Type B pancreatic cell (in vitro differentiated cells): ENCODE data around the gene SSBP3. TPM values are rescaled to one million over a fixed set of nuclear protein-coding genes. Genes with fewer than 3 reads are reported as not detected.

Experiments used
- DNase-seq: peaks from one replicate; pipeline ENCODE4 v3.0.0; 2021; ENCODE audit warnings: mixed read lengths; ENCODE audit not compliant: unreplicated experiment; ENCODE audit errors: extremely low spot score
- H3K27ac Mint-ChIP-seq: 2 replicates; pipeline ENCODE4 v1.8.0; 2021; ENCODE audit warnings: mild to moderate bottlenecking, mixed read lengths
- H3K27me3 Mint-ChIP-seq: 2 replicates; pipeline ENCODE4 v1.8.0; 2021; ENCODE audit warnings: mixed read lengths
- H3K36me3 Mint-ChIP-seq: 2 replicates; pipeline ENCODE4 v1.8.0; 2021; ENCODE audit warnings: mixed read lengths
- H3K4me1 Mint-ChIP-seq: one replicate; pipeline ENCODE4 v1.8.0; 2021; ENCODE audit warnings: mixed read lengths; ENCODE audit not compliant: unreplicated experiment
- H3K4me3 Mint-ChIP-seq: 2 replicates; pipeline ENCODE4 v1.8.0; 2021; ENCODE audit warnings: mild to moderate bottlenecking, mixed read lengths
- H3K9me3 Mint-ChIP-seq: 2 replicates; pipeline ENCODE4 v1.8.0; 2021; ENCODE audit warnings: mixed read lengths
- total RNA-seq: library from RNA; stranded (reverse); gene quantifications from 2 replicates; pipeline ENCODE4 v1.2.1, GENCODE V29; 2021; ENCODE audit warnings: low replicate concordance
- TF ChIP-seq, protein P1 (sequence below): fragments of 200-600 bp; sonication (generic); conservative IDR thresholded peaks from 2 replicates; pipeline ENCODE4 v1.5.0; 2021; ENCODE audit warnings: antibody characterized with exemption, mild to moderate bottlenecking

Gene SSBP3
- total RNA-seq, 1 donor from 2014 or later: 129 TPM

DNA sequence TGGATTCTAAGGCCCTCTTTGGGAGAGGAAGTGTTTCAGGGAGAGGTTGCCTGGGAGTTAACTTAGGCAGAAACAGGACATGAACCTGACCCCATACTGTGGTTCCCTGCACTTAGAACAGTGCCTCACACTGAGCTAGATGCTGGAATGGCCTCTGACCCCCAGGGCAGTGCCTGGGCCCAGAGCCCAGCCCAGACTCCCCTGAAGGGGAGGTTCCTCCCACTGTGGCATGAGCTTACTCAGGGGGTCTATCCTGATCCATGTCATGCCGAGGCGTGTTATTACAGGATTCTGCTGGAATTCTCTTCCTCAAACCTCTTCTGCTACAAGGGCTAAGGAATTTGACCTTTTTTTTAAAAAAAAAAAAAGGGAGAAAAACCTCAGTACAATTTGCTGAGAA lies 134.1 kb downstream of the SSBP3 start:
- no peak for DNase-seq
- no peaks in the 10 kb centered on the region for H3K27me3 Mint-ChIP-seq
- no peak overlapping the region for H3K4me3 Mint-ChIP-seq
- TF ChIP-seq, protein P1, sequence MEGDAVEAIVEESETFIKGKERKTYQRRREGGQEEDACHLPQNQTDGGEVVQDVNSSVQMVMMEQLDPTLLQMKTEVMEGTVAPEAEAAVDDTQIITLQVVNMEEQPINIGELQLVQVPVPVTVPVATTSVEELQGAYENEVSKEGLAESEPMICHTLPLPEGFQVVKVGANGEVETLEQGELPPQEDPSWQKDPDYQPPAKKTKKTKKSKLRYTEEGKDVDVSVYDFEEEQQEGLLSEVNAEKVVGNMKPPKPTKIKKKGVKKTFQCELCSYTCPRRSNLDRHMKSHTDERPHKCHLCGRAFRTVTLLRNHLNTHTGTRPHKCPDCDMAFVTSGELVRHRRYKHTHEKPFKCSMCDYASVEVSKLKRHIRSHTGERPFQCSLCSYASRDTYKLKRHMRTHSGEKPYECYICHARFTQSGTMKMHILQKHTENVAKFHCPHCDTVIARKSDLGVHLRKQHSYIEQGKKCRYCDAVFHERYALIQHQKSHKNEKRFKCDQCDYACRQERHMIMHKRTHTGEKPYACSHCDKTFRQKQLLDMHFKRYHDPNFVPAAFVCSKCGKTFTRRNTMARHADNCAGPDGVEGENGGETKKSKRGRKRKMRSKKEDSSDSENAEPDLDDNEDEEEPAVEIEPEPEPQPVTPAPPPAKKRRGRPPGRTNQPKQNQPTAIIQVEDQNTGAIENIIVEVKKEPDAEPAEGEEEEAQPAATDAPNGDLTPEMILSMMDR: no peak
- H3K9me3 Mint-ChIP-seq: no peaks in the 10 kb centered on the region
- peak overlapping the region; percentile 91 for H3K27ac Mint-ChIP-seq
- peaks cover 56% of the 10 kb centered on the region for H3K4me1 Mint-ChIP-seq
- peaks cover 5% of the 10 kb centered on the region for H3K36me3 Mint-ChIP-seq

DNA sequence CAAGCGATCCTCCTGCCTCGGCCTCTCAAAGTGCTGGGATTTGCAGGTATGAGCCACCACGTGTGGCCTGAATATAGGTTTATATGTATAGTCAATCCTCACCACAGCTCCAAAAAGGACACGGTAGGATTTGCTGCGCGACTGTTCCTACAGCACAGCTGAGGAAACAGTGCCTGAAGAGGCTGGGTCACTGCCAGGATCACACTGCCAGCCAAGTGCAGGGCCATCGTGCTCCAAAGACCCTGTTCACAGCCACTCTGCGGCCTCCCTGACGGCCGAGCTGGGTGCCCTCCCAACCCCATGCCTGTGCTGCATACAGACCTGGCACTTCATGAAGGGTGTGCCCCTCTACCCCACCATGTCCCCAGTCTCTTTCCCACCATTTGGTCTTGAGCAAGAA lies 134.9 kb downstream of the SSBP3 start:
- no peaks in the 10 kb centered on the region for H3K27me3 Mint-ChIP-seq
- no peak overlapping the region for H3K27ac Mint-ChIP-seq
- TF ChIP-seq, protein P1: no peak
- H3K4me3 Mint-ChIP-seq: no peak overlapping the region
- peaks cover 52% of the 10 kb centered on the region for H3K4me1 Mint-ChIP-seq
- H3K9me3 Mint-ChIP-seq: no peaks in the 10 kb centered on the region
- no peaks in the 10 kb centered on the region for H3K36me3 Mint-ChIP-seq
- DNase-seq: no peak

DNA sequence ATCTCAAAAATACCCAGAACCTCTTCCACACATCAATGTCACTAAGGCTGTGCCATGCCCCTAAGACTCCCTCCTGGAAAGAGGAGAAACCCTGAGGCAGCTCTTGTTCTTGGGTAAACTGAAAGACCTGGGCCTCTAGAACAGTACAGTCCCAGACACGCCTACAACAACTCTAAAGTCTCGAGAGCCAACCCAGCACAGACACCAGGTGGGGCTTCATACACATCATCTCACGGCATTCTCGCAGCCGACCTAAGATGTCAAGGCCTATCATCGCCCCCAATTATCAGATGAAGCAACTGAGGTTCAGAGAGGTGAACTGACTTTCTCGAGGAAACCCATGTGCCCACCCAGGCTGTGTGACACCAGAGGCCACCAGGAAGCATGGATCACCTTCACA lies 135.7 kb downstream of the SSBP3 start:
- DNase-seq: no peak
- Mint-ChIP-seq H3K9me3 (no peaks in the 10 kb centered on the region), H3K27me3 (no peaks in the 10 kb centered on the region), H3K27ac (no peak overlapping the region), H3K36me3 (no peaks in the 10 kb centered on the region), H3K4me3 (no peak overlapping the region), H3K4me1 (peaks cover 47% of the 10 kb centered on the region)
- TF ChIP-seq, protein P1: no peak

DNA sequence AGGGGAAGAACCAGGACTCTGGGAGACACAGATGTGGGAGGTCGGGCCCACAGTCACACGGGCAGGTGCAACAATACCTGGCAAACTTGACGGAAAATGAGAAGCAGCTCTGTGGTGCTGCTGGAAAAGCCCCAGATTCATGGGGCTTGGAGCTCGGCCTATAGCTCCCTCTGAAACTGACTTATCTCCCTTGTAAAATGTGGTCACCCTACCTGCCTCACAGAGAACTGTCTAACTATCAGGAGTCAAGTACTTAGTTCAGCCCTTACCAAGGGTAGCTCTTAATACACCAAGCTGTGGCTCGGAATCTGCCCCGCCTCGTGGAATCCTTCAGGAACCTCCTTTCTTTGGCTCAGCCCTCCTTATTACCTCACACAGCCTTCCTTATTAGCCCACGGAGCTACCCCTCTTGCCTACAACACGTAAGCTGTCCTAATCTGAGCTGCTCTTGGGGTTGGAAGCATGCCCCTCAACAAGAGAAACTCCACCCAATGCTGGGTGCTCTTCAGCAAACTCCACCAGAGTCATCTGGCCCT lies 137.4 kb downstream of the SSBP3 start:
- H3K27me3 Mint-ChIP-seq: no peaks in the 10 kb centered on the region
- no peak overlapping the region for H3K27ac Mint-ChIP-seq
- H3K9me3 Mint-ChIP-seq: no peaks in the 10 kb centered on the region
- TF ChIP-seq, protein P1: no peak
- H3K4me1 Mint-ChIP-seq: peaks cover 40% of the 10 kb centered on the region
- DNase-seq: no peak
- H3K36me3 Mint-ChIP-seq: no peaks in the 10 kb centered on the region
- no peak overlapping the region for H3K4me3 Mint-ChIP-seq

DNA sequence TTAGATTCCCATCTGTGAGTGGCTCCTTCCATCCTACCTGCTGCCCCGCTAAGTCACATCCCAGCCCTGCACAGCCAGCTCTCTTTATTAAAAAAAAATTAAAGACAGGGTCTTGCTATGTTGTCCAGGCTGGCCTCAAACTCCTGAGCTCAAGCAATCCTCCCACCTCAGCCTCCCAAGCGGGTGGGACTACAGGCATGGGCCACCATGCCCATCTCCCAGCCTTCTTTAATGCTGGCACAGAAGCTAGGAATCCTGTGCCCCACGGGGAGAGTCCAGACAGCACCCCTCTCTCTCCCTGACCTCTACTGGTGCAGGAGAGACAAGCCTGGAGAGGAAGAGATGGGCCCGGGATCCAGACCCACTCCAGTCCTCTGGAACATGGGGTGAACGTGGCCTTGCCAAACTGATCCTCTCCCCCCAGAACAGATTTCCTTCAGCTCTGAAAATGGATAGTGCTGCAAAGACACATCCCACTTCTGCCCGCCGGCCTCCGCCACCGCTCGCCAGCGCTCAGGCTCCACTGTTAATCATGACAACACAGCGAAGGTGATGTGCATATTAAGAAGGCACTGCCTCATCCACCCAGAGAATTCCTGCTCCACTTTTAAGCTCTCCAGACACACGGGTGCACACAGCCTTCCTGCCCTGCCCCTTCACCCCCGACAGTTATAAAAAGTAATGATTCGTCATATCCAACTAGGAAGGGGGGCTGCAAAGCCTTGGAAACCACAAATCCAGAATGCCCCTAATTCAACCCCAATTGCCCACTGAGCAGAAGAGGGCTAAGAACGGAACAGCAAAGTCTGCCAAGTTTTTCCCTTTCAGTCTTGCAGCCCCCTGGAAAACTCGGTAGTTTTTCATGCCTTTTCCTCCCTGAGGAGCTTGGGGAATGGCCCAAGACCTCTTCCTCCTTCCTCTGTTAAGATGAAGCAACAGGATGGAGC lies 138.1 kb downstream of the SSBP3 start:
- TF ChIP-seq, protein P1: no peak
- H3K4me3 Mint-ChIP-seq: no peak overlapping the region
- DNase-seq: no peak
- peaks cover 34% of the 10 kb centered on the region for H3K4me1 Mint-ChIP-seq
- no peaks in the 10 kb centered on the region for H3K27me3 Mint-ChIP-seq
- peak overlapping the region; percentile 61 for H3K27ac Mint-ChIP-seq
- H3K9me3 Mint-ChIP-seq: no peaks in the 10 kb centered on the region
- no peaks in the 10 kb centered on the region for H3K36me3 Mint-ChIP-seq
